Measurements from ENCODE around the gene AGPS. TPM values are rescaled to one million over a fixed set of nuclear protein-coding genes. Genes with fewer than 3 reads are reported as not detected.

Gene AGPS
- total RNA-seq, 4 donors from 2014 or later = 32.4 to 56.8 (median 38.5) TPM

DNA sequence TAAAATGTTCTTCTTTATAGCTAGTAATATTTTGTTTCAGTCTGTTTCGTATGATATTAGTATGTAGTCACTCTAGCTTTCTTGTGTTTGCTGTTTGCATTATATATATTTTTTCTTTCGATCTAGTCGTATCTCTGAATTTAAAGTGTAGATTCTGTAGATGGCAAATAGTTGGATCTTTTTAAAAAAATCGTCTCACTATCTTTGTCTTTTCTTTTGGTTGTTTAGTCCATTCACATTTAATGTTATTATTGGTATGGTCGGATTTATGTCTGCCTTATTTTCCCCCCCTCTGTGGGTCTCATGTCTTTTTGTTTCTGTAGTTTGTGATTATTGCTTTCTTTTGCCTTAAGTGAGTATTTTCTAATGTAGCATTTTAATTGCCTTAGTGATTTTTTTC, 84.3 kb downstream of the AGPS start:
- TF ChIP-seq, protein P1, sequence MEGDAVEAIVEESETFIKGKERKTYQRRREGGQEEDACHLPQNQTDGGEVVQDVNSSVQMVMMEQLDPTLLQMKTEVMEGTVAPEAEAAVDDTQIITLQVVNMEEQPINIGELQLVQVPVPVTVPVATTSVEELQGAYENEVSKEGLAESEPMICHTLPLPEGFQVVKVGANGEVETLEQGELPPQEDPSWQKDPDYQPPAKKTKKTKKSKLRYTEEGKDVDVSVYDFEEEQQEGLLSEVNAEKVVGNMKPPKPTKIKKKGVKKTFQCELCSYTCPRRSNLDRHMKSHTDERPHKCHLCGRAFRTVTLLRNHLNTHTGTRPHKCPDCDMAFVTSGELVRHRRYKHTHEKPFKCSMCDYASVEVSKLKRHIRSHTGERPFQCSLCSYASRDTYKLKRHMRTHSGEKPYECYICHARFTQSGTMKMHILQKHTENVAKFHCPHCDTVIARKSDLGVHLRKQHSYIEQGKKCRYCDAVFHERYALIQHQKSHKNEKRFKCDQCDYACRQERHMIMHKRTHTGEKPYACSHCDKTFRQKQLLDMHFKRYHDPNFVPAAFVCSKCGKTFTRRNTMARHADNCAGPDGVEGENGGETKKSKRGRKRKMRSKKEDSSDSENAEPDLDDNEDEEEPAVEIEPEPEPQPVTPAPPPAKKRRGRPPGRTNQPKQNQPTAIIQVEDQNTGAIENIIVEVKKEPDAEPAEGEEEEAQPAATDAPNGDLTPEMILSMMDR (IDR thresholded peaks at IDR 0.05; ENCODE audit: low read depth) = no peak

DNA sequence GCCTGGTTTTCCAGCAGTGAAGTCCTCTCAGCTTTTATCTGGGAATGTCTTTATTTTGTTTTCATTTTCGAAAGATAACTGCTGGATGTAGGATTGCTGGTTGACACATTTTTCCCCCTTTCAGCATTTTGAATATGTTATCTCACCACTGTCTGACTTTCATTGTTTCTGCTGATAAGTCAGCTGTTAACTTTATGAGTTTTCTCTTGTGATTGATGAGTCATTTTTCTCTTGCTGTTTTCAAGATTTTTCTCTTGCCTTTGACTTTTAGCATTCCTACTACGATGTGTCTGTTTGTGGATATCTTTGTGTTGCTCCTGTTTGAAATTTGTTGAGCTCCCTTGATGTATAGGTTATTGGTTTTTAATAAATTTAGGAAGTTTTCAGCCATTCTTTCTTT, 85.5 kb downstream of the AGPS start:
- TF ChIP-seq, protein P1 (IDR thresholded peaks at IDR 0.05; ENCODE audit: low read depth) = no peak

DNA sequence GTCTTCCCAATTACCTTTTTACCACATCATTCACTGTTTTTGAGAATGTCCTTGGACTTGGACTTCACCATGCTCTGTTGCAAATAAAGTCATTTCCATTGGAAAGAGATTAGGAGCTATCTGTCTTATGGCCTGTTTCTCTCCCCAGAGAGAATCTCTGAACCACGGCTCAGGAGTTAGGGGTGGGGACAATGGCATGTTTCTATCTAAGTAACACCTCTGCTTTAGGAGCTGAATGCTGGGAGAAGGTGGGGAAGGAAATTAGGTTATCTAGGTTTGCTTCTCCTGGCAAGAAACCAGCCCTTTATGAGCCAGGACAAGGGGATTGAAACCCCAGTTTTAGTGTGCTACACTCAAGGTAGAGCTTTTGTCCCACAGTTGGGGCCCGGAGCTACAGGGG, 86.3 kb downstream of the AGPS start:
- TF ChIP-seq, protein P1 (IDR thresholded peaks at IDR 0.05; ENCODE audit: low read depth) = no peak

- TF ChIP-seq, protein P1 (IDR thresholded peaks at IDR 0.05; ENCODE audit: low read depth) = no peak
Observed at GRCh38 chr2:177482195-177482594, 89.6 kb downstream of the AGPS start.

- TF ChIP-seq, protein P1 (IDR thresholded peaks at IDR 0.05; ENCODE audit: low read depth) = no peak
Observed at GRCh38 chr2:177483531-177483930, 91.0 kb downstream of the AGPS start.

DNA sequence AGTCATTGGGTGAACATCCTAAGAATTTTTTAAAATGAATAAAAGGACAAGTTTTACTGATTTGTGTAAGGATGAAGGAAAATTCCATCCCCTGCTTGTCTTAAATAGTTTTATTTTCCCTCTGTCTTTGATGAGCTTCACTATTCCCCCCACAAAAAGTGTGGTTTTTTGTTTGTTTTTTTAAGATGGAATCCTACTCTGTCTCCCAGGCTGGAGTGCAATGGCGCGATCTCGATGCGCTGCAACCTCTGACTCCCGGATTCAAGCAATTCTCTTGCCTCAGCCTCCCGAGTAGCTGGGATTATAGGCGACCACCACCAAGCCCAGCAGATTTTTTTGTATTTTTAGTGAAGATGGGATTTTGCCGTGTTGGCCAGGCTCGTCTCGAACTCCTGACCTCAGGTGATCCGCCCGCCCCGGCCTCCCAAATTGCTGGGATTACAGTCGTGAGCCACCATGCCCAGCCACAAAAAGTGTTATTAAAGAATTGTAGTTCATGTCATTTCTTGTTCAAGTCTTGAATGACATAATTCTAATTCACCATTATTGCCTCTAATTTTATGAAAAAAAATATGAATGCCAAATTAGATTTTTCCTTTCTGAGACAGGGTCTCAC, 91.7 kb downstream of the AGPS start:
- TF ChIP-seq, protein P1 (IDR thresholded peaks at IDR 0.05; ENCODE audit: low read depth) = no peak

GRCh38 chr2:177489719-177490301, 97.2 kb downstream of the AGPS start:
- TF ChIP-seq, protein P1 (IDR thresholded peaks at IDR 0.05; ENCODE audit: low read depth) = no peak

Measured in subcutaneous adipose tissue (tissue), 4 donors.